Ishikawa (cell line): ENCODE data around the gene PSD.

Experiments used
- EP300 ChIP-seq: IDR thresholded peaks from 2 replicates; pipeline ENCODE4 v1.6.1; 2012; ENCODE audit warnings: borderline replicate concordance
- FOXM1 ChIP-seq: IDR thresholded peaks from 2 replicates; pipeline ENCODE4 v1.6.1; 2012; ENCODE audit warnings: low read depth, borderline replicate concordance
- RAD21 ChIP-seq: IDR thresholded peaks from 2 replicates; pipeline ENCODE4 v1.6.1; 2012; ENCODE audit warnings: low read depth
- TAF1 ChIP-seq: IDR thresholded peaks from 2 replicates; pipeline ENCODE4 v1.6.1; 2012; ENCODE audit warnings: low read depth, mild to moderate bottlenecking
- ZBTB7A ChIP-seq: IDR thresholded peaks from 2 replicates; pipeline ENCODE4 v1.6.1; 2012; ENCODE audit warnings: low read depth
- TF ChIP-seq, protein P1 (sequence below): IDR thresholded peaks from 2 replicates; pipeline ENCODE4 v1.6.1; 2012; ENCODE audit warnings: low read depth, mild to moderate bottlenecking
- TF ChIP-seq, protein P2 (sequence below): IDR thresholded peaks from 2 replicates; pipeline ENCODE4 v1.6.1; 2012

DNA sequence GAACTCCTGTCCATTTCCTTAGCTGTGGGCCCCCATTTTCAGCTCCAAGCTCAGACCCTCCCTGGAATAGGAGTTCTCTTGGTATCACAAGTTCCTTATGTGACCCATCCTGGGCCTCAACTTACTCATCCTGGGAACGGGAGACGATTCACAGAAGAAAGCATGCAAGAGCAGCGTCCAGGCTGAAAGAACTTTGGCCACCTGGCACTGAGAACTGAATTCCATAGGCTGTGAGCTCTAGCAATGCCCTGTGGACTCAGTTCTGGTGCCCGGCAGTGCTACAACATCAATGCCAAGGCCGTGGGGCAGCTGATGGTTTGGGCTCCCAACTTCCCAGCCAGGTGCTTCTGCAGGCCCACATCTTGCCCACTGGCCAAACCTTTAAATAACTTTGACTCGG, 17.7 kb upstream of the PSD start:
- no peak for TF ChIP-seq FOXM1
- TF ChIP-seq RAD21: no peak
- TF ChIP-seq, protein P1, sequence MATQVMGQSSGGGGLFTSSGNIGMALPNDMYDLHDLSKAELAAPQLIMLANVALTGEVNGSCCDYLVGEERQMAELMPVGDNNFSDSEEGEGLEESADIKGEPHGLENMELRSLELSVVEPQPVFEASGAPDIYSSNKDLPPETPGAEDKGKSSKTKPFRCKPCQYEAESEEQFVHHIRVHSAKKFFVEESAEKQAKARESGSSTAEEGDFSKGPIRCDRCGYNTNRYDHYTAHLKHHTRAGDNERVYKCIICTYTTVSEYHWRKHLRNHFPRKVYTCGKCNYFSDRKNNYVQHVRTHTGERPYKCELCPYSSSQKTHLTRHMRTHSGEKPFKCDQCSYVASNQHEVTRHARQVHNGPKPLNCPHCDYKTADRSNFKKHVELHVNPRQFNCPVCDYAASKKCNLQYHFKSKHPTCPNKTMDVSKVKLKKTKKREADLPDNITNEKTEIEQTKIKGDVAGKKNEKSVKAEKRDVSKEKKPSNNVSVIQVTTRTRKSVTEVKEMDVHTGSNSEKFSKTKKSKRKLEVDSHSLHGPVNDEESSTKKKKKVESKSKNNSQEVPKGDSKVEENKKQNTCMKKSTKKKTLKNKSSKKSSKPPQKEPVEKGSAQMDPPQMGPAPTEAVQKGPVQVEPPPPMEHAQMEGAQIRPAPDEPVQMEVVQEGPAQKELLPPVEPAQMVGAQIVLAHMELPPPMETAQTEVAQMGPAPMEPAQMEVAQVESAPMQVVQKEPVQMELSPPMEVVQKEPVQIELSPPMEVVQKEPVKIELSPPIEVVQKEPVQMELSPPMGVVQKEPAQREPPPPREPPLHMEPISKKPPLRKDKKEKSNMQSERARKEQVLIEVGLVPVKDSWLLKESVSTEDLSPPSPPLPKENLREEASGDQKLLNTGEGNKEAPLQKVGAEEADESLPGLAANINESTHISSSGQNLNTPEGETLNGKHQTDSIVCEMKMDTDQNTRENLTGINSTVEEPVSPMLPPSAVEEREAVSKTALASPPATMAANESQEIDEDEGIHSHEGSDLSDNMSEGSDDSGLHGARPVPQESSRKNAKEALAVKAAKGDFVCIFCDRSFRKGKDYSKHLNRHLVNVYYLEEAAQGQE: no peak
- TF ChIP-seq EP300: no peak
- no peak for TF ChIP-seq ZBTB7A
- no peak for TF ChIP-seq TAF1
- TF ChIP-seq, protein P2, sequence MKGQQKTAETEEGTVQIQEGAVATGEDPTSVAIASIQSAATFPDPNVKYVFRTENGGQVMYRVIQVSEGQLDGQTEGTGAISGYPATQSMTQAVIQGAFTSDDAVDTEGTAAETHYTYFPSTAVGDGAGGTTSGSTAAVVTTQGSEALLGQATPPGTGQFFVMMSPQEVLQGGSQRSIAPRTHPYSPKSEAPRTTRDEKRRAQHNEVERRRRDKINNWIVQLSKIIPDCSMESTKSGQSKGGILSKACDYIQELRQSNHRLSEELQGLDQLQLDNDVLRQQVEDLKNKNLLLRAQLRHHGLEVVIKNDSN: no peak
